Testis (tissue), 2 donors: Measurements from ENCODE around the gene GCFC2.

ENCODE experiments used
- POLR2A ChIP-seq: fragments of 450-650 bp; IDR thresholded peaks from one replicate; pipeline ENCODE4 v1.6.1; 2017; ENCODE audit warnings: antibody characterized with exemption, mild to moderate bottlenecking, moderate library complexity
- TF ChIP-seq, protein P1 (sequence below), 3 experiments: fragments of 450-650 bp in 2 of 3; fragments of 200-600 bp in 1 of 3; sonication (generic) in 1 of 3; IDR thresholded peaks; one replicate each; pipeline ENCODE4 v1.5.1; 2016 to 2019; ENCODE audit warnings: antibody characterized with exemption in 3 of 3, mild to moderate bottlenecking in 2 of 3, moderate library complexity in 1 of 3

DNA sequence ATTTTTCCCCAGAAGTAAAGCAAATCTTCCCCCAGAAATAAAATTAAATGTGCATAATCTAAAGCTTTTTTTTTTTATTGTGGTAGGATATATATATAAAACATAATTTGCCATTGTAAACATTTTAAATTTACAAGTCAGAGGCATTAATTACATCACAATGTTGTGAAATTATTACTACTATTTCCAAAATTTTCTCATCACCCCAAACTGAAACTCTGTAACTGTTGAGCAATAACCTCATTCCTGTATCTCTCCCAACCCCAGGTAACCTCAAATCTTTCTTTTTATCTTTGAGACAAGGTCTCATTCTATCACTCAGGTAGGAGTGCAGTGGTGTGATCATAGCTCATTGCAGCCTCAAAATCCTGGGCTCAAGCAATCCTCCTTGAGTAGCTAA is 52.9 kb downstream of the GCFC2 start:
- TF ChIP-seq, protein P1, sequence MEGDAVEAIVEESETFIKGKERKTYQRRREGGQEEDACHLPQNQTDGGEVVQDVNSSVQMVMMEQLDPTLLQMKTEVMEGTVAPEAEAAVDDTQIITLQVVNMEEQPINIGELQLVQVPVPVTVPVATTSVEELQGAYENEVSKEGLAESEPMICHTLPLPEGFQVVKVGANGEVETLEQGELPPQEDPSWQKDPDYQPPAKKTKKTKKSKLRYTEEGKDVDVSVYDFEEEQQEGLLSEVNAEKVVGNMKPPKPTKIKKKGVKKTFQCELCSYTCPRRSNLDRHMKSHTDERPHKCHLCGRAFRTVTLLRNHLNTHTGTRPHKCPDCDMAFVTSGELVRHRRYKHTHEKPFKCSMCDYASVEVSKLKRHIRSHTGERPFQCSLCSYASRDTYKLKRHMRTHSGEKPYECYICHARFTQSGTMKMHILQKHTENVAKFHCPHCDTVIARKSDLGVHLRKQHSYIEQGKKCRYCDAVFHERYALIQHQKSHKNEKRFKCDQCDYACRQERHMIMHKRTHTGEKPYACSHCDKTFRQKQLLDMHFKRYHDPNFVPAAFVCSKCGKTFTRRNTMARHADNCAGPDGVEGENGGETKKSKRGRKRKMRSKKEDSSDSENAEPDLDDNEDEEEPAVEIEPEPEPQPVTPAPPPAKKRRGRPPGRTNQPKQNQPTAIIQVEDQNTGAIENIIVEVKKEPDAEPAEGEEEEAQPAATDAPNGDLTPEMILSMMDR (IDR thresholded peaks at IDR 0.05), result no peak
- TF ChIP-seq POLR2A, result no peak
